Adrenal gland (tissue), 5 donors: ENCODE results near the gene CCDC13.

Experiments used
- CTCF ChIP-seq, 6 experiments: fragments of 450-650 bp in 4 of 6; fragments of 200-600 bp in 2 of 6; sonication (generic) in 1 of 6; IDR thresholded peaks; 1 replicate in 5 of 6; 2 replicates in 1 of 6; pipeline versions ENCODE4 v1.5.1 to v1.8.0; 2016 to 2021; ENCODE audit warnings: antibody characterized with exemption in 6 of 6, mild to moderate bottlenecking in 2 of 6, moderate library complexity in 1 of 6
- POLR2A ChIP-seq, 2 donors: fragments of 450-650 bp; IDR thresholded peaks; one replicate each; pipeline ENCODE4 v1.6.1; 2017; ENCODE audit warnings: antibody characterized with exemption in 2 of 2, mild to moderate bottlenecking in 2 of 2, moderate library complexity in 1 of 2
- donor health status: DM: no; HTN: no; CAD: no.

- no peak for TF ChIP-seq CTCF (IDR thresholded peaks at IDR 0.05)
- no peak for TF ChIP-seq POLR2A (IDR thresholded peaks at IDR 0.05)
Observed at GRCh38 chr3:42769477-42770131, 3.4 kb downstream of the CCDC13 start.
